ENCODE measurements around the gene FAM117B.
"Not testable (repeated sequence)": the region's sequence is repeated elsewhere in the genome, so short reads cannot be mapped to it uniquely, and the experiment has no call there.

FAM117B gene

GRCh38 chr2:202758604-202759003 lies 123.8 kb downstream of the FAM117B start:
- DNase-seq (ENCODE audit: low spot score): no peak

- DNase-seq (ENCODE audit: low spot score): no peak
Measured at GRCh38 chr2:202760848-202761247, 126.1 kb downstream of the FAM117B start.

- DNase-seq (ENCODE audit: low spot score): no peak
Measured at GRCh38 chr2:202762556-202762955, 127.8 kb downstream of the FAM117B start.

- no peak for DNase-seq (ENCODE audit: low spot score)
Measured at GRCh38 chr2:202763916-202764315, 129.1 kb downstream of the FAM117B start.

GRCh38 chr2:202764991-202765390 lies 130.2 kb downstream of the FAM117B start:
- no peak for DNase-seq (ENCODE audit: low spot score)

- DNase-seq (ENCODE audit: low spot score): no peak
Measured at GRCh38 chr2:202765436-202765835, 130.7 kb downstream of the FAM117B start.

GRCh38 chr2:202768273-202768672 lies 133.5 kb downstream of the FAM117B start:
- no peak for DNase-seq (ENCODE audit: low spot score)

- no peak for DNase-seq (ENCODE audit: low spot score)
Measured at GRCh38 chr2:202769201-202769600, 134.4 kb downstream of the FAM117B start.

GRCh38 chr2:202771336-202771735 lies 136.6 kb downstream of the FAM117B start:
- DNase-seq (ENCODE audit: low spot score): no peak

- DNase-seq (ENCODE audit: low spot score): no peak
Measured at GRCh38 chr2:202771741-202772460, 137.1 kb downstream of the FAM117B start.

- DNase-seq (ENCODE audit: low spot score): no peak
Measured at GRCh38 chr2:202773301-202773973, 138.7 kb downstream of the FAM117B start.

- no peak for DNase-seq (ENCODE audit: low spot score)
Measured at GRCh38 chr2:202774104-202774503, 139.3 kb downstream of the FAM117B start.

- no peak for DNase-seq (ENCODE audit: low spot score)
Measured at GRCh38 chr2:202778217-202778616, 143.4 kb downstream of the FAM117B start.

GRCh38 chr2:202780514-202781021 lies 145.8 kb downstream of the FAM117B start:
- no peak for DNase-seq (ENCODE audit: low spot score)

GRCh38 chr2:202782940-202783558 lies 148.3 kb downstream of the FAM117B start:
- no peak for DNase-seq (ENCODE audit: low spot score)

GRCh38 chr2:202786842-202787241 lies 152.1 kb downstream of the FAM117B start:
- no peak for DNase-seq (ENCODE audit: low spot score)

GRCh38 chr2:202790676-202791075 lies 155.9 kb downstream of the FAM117B start:
- DNase-seq (ENCODE audit: low spot score): no peak

GRCh38 chr2:202797944-202798343 lies 163.2 kb downstream of the FAM117B start:
- no peak for DNase-seq (ENCODE audit: low spot score)

GRCh38 chr2:202805911-202806310 lies 171.1 kb downstream of the FAM117B start:
- DNase-seq (ENCODE audit: low spot score): not testable (repeated sequence)

GRCh38 chr2:202807431-202808138 lies 172.8 kb downstream of the FAM117B start:
- DNase-seq (ENCODE audit: low spot score): not testable (repeated sequence)

GRCh38 chr2:202808754-202809153 lies 174.0 kb downstream of the FAM117B start:
- no peak for DNase-seq (ENCODE audit: low spot score)

- DNase-seq (ENCODE audit: low spot score): no peak
Measured at GRCh38 chr2:202813387-202813786, 178.6 kb downstream of the FAM117B start.

Measured in NAMALWA (cell line).